ENCODE results near the gene GH1. TPM values are rescaled to one million over a fixed set of nuclear protein-coding genes. Genes with fewer than 3 reads are reported as not detected.
A peak's percentile ranks its signal among the peaks of the same experiment; 100 is the strongest.

The GH1 gene
- total RNA-seq, 2 donors from 2014 or later: not detected

DNA sequence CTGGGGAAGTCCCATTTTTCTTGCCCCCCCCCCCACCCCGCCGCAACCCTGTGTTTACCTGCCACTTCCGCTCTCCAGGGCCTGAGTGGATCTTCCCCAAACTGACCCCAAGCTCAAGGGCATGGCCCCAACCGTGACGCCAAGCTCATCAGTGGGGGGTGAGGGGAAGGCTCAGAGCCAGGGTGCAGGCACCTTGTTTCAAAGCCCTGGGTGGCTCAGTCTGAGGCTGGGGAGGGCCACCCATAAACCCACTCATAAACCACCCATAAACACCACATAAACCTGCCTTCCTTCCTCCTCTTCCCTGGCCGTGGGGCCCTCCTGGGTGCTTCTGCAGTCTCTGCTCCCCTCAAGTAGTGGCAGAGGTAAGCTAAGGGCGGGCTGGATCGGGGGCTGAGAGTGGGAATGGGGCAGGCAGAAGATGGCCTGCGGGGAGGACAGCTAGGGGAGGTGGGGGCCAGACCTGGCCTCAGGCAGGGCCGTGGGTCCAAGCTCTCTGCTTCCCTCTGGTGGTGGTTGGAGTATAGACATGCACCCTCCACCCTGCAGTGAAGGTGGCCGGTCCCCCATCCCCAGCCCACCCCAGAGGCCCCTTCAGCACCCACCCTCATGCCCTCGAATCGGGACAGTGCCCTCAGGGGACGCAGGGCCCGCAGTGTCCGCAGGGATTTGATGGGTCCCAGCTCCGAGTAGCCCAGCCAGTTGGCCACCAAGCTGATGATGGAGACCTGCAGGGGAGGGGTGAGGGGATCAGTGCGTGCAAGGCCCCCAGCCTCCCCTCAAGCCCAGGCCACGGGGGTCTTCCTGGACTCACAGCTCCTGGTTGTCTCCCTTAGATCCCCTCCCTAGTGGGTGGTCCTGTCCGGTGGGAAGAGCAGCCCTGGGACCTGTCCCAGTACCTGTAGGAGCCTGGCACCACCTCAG is 28.1 kb upstream of the GH1 start:
- intact Hi-C loops (cut with DNase I): no loop called here
- no peak for DNase-seq (ENCODE audit: low spot score)

DNA sequence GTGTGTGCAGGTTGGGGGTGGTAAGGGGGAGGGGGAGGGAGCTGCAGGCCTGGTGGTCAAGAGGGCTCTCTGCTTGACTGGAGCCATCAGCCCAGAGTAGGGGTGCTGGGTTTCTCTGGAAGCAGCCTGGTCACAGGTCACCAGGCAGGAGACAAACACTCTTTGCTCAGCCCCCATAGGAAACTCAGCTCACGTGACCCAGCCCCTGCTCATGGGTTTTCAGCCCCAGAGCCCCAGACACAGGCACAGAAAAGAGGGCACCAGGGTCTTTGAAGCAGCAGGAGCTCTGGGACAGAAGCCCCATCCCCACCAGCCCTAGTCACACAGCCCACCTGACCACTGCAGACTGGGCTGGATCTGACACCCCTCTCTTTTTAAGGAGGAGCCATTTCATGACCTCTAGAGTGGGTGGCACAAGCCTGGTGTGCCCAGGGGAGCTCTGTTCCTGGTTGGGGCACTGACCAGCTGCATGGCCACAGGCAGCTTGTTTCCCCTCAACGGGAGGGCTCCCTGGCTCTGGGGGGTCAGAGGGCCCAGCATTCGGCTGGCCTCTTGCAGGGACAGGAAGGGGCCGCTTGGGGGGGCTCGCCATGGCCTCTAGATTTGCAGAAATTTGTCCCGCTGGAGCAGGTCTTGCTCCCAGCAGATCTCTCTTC is 27.3 kb upstream of the GH1 start:
- intact Hi-C loops (cut with DNase I): no loop called here
- DNase-seq (ENCODE audit: low spot score): no peak

DNA sequence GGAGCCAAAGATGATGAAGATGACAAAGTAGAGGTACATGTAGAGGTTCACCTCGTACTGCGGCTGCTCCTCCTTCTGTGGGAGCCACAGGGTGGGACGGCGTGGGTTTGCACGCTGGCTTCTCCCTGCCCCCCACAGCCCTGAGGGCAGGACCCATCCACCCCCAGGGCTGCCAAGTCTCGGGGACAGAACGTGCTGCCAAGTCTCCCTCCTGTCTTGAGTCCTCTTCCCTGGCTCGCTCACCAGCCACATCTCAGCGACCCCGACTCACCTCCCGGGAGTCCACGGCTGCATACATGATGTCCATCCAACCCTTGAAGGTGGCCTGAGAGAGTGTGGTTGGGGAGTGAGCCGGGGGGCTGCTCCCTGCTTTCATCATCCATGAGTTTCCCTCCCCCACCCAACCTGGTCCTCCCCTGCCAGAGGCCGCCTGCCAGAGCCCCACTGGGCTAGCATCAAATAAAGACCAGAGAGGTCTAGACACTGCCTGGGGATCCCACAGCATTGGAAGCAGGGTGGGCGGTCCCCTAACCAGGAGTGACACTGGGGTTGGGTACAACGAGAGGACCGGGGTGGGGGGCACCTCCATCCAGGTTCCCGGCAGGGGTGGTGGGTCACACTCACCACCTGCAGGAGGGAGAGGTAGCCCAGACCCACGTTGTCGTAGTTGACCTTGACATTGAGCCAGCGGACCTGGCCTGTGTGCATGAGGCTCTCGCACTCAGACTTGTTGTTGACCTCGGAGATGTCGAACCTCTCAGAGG is 26.3 kb upstream of the GH1 start:
- intact Hi-C loops (cut with DNase I): no loop called here
- DNase-seq (ENCODE audit: low spot score): no peak

DNA sequence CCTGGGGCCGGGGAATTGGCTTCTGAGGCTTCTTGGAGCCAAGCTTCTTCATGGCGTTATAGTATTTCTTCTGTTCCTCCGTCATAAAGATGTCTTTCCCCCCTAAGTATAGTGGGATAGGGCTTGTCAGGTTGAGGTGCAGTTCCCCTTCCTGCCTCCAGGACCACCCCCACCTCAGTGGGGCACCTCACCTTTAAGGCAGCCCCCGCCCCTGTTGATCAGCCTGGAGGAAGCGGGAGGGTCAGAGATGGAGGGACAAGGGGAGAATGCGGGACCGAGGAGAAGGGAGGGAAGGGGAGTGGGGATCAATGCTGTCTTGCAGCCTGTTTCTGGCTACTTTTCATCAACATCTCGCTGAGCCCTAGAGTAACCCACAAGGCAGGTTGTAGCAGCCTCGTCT is 25.1 kb upstream of the GH1 start:
- intact Hi-C loops (cut with DNase I): no loop called here
- no peak for DNase-seq (ENCODE audit: low spot score)

DNA sequence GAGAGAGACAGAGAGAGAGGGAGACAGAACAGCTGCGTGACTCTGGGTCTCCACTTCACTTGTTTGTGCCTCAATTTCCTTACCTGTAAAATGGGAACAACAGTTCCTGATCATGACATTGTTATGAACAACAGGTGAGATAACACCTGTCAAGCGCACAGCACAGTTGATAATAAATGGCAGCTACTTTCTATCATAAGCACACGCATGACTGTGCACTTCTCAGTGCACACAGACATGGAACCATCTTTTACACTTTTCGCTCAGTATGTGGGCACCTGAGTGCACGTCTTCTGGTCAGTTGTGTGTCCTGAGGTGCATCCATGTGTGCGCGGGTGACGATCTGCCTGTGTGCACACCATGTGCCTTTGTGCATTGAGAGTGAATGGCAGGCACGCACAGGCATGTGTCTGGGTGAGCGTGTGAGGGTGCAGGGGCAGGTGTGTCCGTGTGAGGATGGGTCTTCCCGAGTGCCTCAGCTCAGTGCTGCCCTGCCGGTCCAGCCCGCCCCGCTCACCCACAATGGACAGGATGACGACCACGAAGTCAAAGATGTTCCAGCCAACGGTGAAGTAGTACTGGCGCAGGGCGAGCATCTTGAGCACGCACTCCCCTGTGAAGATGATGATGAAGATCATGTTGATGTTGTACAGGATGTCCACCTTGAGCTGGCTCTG is 23.8 kb upstream of the GH1 start:
- no peak for DNase-seq (ENCODE audit: low spot score)
- intact Hi-C loops (cut with DNase I): no loop called here

DNA sequence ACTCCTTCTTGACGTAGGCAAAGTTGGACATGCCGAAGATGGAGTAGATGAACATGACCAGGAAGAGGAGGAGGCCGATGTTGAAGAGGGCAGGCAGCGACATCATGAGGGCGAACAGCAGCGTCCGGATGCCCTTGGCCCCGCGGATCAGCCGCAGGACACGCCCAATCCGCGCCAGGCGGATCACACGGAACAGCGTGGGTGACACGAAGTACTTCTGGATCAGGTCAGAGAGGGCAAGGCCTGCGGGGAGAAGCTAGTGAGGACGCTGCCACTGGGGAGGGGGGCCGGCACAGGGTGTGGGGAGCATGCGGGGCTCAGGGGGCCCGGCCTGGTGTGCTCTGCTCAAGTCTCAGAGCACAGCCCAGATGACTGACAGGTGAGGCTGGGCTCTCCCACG is 23.1 kb upstream of the GH1 start:
- DNase-seq (ENCODE audit: low spot score): no peak
- intact Hi-C loops (cut with DNase I): no loop called here

DNA sequence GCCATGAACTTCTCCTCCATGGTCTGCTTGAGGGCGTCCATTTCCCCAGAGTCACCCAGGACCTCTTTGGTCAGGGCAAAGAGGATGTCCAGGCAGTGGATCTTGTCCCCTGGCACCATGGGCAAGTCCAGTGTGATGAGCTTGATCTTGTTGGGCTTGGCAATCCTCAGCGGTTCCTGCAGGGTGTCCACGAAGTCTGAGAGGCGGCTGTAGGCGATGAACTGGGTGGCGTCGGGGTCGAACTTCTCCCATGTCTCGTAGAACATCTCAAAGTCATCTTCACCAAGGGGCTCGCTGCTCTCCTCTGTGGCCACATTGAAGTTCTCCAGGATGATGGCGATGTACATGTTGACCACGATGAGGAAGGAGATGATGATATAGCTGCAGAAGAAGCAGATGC is 22.5 kb upstream of the GH1 start:
- DNase-seq (ENCODE audit: low spot score): no peak
- intact Hi-C loops (cut with DNase I): no loop called here

DNA sequence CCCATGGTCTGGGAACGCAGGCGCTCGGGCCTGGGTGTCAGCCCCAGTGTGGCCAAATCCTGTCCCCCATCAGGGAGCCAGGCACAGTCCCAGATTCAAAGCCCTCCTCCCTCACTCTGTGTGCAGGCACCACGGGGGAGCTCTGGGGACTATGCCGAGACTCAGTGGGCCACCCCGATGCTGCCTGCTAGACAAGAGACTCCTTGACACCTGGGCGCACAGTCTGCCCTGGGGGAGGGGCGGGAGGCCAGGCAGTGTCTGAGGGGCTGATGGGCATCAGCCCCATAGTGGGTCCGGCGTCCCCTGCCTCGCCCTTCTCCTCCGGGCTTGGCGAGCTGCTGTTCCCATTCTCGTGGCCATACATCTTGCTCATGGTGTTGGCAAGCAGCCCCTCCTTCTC is 21.9 kb upstream of the GH1 start:
- DNase-seq (ENCODE audit: low spot score): no peak
- intact Hi-C loops (cut with DNase I): no loop called here

DNA sequence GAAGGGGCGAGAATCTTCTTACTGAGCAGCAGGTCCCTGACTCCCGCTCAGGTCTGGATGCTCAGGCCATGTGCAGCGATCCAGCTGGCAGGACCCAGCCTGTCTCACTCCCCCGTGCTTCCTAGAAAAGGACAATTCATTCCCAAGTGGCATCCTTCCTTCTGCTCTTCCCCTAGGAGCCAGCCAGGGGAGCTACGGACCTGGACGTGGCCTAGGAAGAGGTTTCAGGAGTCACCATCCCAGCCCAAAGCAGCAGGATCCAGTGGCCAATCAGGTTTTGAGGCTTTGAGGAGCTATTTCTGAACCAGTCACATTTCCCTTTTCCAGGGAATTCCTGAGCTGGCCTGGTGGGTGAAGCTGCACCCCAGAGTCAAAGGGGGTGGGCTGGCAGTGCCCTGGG is 21.2 kb upstream of the GH1 start:
- DNase-seq (ENCODE audit: low spot score): no peak
- intact Hi-C loops (cut with DNase I): loop anchor here in 1 of 2 donors (10.0 kb wide), 1 partner anchor 85 kb away; the partner anchor contains the start of gene ICAM2

DNA sequence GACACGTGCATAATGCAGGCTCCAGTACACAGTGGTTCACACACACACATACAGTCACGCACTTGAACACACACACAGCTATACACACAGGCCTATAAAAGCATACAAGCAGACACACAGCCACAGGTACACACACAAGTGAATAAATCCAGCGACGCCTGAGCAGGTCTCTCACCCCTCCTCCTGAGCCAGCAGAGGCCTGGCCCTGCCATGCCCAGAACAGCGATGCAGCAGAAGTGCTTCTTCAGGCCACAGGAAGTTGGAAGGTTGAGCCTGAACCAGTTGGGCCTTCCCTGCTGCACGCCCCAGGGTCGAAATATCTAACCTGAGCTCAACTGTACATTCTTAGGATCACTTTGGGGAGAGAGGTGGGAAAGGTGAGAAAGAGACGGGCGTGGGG is 20.8 kb upstream of the GH1 start:
- no peak for DNase-seq (ENCODE audit: low spot score)
- intact Hi-C loops (cut with DNase I): loop anchor here in 1 of 2 donors (10.0 kb wide), 1 partner anchor 85 kb away; the partner anchor contains the start of gene ICAM2

DNA sequence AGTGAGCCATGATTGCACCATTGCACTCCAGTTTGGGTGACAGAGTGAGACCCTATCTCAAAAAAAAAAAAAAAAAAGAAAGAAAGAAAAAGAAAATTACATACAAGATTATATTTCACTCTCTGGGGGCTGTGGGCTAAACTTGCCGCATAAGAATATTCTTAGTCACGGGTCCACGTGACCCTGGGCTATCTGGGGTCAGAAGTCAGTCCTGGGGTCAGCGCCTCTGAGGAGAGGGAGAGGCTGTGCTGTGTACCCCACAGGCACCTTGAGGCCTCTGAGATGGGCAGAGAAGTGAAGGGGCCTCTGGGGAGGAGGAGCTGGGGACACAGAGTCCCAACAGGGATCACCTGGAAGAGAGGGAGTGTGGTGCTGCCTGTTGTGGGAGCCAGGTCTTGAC is 19.3 kb upstream of the GH1 start:
- DNase-seq (ENCODE audit: low spot score): no peak
- intact Hi-C loops (cut with DNase I): loop anchor here in 1 of 2 donors (10.0 kb wide), 1 partner anchor 87 kb away; the partner anchor contains the start of gene ICAM2

DNA sequence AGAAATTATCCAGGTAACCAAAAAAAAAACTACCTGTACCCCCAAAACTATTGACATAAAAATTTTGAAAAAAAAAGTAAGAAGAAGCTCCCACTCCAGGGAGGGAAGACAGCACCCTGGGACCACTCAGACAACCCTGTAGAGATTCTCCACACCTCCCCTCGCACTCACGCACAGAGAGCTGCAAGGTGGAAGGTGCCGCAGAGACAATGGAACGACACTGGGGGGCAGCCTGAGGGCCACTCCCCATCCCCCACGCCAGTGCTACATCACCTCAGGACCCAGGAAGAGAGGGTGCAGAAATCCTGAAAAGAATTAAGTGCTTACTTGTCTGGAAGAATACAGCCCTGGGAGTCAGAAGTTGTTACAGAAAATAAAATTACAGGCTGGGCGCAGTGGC is 18.7 kb upstream of the GH1 start:
- no peak for DNase-seq (ENCODE audit: low spot score)
- intact Hi-C loops (cut with DNase I): loop anchor here in 1 of 2 donors (10.0 kb wide), 1 partner anchor 87 kb away; the partner anchor contains the start of gene ICAM2

DNA sequence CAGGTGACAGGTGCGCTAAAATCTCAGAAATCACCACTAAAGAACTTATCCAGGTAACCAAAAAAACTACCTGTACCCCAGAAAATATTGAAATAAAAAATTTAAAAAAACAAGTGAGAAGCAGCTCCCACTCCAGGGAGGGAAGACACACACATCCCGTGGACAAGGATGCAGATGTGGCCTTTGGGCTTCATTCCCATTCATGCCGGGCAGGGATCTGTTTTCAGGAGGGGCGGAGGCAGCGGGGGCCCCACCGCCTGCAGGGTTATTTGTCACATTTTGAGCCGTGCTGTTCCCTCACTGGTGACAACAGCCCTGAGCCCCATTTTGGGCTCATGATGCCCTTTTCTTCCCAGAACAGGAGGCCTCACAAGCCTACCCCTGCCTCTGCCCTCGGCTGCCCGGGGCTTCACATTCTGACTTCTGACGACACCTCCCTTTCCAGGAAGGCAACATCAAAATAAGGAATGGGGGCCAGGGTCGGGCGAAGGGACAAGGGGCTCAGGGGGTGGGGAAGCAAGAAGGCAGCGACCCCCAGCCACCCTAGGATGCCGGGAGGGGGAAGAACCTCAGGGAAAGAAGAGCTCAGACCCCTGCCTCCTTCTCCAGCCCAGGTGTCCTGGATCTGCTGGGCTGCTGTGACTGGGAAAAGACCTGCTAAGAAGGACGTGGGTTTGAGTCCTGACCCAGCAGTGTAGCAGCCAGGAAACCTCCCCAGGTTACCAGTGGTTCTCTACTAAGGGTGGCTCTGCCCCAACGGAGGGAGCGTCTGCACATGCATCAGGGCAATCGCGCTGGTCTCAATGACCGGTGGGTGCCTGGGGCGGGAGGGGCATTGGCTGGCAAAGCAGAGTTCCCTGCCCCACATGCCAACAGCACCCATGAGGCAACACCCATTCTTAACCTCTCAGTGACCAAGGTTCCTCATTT is 15.8 kb upstream of the GH1 start:
- intact Hi-C loops (cut with DNase I): loop anchor here in 1 of 2 donors (10.0 kb wide), 1 partner anchor 90 kb away; the partner anchor contains the start of gene ICAM2
- DNase-seq (ENCODE audit: low spot score): no peak

DNA sequence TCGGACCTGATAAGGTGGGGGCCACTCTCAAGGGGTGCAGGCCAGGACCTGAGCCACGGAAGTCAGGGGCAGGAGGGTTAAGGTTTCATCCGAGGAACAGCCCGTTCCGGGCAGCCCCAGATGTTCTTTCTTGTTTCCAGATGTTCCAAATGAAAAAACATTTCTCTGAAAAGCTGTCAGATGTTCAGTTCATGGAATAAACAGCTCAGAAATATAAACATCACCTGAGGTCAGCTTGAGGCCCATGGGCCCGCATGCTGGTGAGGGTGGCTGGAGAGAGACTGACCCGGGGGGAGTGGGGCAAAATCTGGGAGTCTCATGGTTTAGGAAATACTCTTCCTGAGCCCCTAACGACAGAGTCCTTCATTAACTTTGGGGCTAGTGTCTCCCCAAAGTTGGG is 15.0 kb upstream of the GH1 start:
- intact Hi-C loops (cut with DNase I): loop anchor here in 1 of 2 donors (10.0 kb wide), 1 partner anchor 91 kb away; the partner anchor contains the start of gene ICAM2
- DNase-seq (ENCODE audit: low spot score): no peak

DNA sequence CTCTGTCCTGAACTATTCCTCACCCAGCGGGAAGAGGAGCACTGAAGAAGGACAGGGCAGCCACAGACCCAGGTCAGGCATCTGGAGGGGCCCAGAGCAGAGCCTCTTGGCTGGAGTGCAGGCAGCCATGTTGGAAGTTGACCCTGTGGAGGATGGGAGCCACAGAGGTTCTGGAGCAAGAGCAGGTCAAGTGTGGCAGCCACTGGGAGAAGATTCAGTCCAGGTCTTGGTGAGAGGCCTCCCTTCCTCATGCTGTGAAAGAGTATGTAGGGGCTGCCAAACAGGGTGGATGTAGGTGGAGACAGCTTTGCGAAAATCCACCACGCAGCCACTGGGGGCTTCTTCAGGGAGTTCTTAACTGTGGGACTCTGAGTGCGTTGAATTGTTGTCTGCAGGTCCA is 14.1 kb upstream of the GH1 start:
- intact Hi-C loops (cut with DNase I): loop anchor here in 1 of 2 donors (10.0 kb wide), 1 partner anchor 92 kb away; the partner anchor contains the start of gene ICAM2
- DNase-seq (ENCODE audit: low spot score): no peak

DNA sequence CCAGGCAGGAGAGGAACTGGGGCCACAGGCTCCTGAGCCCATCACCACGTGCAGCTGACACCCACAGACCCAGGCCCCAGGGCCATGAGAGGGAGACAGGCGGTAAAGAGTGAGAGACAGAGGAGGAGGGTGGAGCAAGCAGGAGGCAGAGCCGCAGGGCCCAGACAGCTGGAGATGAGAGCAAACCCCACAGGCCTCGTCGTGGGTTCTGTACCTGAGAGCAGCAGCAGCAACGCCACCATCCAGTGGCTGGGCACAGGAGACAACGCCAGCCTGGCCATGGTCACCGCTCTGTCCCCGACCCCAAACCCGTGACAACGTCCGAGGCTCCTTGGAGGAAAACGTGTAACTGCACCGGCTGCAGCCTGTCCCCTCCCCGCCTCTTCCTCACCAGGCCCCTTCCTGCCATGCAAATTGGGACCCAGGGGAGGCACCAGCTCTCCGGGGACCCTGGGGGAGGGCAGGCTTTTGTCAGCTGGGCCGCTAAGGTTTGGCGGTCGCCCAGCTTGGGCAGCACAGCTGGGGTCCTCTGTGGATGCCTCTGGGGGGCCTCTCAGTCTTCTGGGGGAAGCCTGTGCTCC is 13.4 kb upstream of the GH1 start, which contains the start of gene CD79B:
TSS of gene CD79B (minus strand) at position 351 of the 581 bp plus-strand sequence. CDS start at position 281, 70 bp downstream.
- DNase-seq (ENCODE audit: low spot score): no peak
- intact Hi-C loops (cut with DNase I): loop anchor here in 1 of 2 donors (10.0 kb wide), 1 partner anchor 93 kb away; the partner anchor contains the start of gene ICAM2

DNA sequence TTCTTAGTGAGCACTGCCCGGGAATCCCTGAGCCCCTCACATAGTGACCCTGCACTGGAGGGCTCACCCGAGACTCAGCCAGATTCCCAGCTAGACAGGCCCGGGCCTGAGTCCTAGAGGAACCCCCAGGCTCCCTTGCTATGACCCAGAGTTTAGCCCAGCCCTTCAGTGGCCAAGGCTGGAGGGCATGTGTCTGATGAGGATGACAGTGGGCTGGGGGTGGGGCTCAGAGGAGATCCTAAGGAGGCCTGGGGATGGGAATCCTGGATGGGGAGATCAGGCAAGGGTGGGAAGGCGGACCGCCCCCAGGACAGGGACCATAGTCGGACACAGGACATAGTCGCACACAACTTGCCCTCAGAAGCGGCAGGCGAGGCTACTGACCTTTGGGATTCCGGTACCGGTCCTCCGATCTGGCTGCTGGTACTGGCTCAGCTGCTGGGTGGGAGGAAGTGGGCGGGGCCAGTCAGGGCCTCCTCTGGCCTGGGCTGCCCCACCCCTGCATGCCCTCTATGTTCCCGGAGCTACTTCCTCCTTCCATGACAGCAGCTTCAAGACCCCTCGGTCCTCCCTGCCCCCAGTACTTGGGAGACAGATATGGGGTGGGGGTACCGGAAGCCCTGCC is 12.4 kb upstream of the GH1 start:
- DNase-seq (ENCODE audit: low spot score): peak; percentile 89
- intact Hi-C loops (cut with DNase I): loop anchor here in 1 of 2 donors (10.0 kb wide), 1 partner anchor 94 kb away; the partner anchor contains the start of gene ICAM2

Measured in posterior vena cava (tissue), 2 donors.